HG03103 (cell line): Measurements from ENCODE around the gene UBL4A.

Experiments used
- ATAC-seq: cut with Tn5 transposase; IDR thresholded peaks from one replicate; pipeline ENCODE4 v1.9.1; 2021; ENCODE audit warnings: low read depth; ENCODE audit not compliant: unreplicated experiment

UBL4A gene

DNA sequence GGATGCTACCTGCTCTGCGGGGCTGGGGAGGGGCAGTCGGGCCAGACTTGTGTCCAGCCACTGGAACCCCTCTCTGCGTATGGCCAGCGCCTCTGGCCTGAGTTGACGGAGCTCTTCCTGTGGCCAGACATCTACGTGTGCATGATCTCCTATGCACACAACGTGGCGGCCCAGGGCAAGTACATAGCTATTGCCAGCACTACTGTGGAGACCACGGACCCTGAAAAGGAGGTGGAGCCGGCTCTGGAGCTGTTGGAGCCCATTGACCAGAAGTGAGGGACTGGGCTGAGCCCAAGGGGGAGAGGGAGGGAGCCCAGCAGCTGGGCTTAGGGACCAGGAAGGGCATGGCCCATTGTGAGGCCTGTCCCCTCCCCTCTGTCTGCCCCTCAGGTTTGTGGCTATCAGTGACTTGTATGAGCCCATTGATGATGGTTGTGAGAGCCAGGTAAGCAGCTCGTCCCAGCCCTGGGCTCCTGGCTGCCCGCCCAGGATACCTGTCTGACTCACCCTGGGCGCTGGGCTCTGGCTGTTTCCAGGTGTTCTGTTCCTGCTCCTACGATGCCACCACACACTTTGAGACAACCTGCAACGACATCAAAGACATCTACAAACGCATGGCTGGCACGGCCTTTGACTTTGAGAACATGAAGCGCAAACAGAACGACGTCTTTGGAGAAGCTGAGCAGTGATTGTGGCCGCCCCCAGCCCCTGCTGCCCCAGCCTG, 44.3 kb downstream of the UBL4A start:
- ATAC-seq, result no peak

DNA sequence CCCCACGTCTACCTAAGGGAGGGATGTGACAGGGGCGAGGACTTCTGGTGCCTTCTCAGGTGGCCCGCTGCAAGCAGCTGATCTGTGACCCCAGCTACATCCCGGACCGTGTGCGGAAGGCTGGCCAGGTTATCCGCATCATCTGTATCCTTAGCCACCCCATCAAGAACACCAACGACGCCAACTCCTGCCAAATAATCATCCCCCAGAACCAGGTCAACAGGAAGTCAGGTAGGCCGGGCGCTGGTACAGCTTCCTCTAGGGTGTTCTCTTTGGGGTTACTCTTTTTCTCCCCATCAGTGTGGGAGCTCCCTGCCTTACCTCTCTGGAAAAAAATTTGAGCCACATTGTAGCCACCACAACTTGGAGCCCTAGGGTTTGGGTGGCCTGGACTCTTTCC, 44.9 kb downstream of the UBL4A start:
- ATAC-seq, result no peak

DNA sequence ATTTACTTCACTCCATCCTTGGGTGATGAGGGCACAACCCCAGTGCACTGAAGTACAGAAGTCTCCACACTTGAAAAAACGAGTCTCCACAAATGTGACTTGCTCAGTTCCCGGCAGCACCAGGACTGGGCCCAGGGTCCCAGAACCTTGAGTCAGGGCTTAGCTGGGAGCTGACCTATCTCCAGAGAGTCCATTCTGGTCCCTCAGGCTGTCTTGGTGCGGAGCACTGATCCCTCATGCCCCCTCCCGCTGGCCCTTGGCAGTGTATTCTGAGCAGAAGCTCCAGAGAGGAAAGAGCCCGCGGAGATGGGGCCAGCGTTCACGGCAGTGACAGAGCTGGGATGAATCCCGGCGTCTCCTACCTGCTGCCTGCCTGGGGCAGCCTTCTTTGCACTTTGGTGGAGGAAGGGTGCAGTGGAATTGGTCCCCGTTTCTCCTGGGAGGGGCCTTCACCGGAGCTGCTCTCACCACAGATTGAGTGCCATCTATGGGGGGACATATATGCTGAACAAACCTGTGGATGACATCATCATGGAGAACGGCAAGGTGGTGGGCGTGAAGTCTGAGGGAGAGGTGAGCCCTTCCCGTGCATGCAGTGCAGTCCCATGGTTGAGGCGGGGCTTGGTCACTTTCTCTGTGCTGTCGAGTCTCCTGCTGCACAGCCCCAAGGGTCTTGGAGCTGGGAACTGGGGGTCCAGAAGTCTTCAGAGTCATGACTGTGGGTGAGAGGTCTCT, 45.6 kb downstream of the UBL4A start:
- ATAC-seq, result no peak

DNA sequence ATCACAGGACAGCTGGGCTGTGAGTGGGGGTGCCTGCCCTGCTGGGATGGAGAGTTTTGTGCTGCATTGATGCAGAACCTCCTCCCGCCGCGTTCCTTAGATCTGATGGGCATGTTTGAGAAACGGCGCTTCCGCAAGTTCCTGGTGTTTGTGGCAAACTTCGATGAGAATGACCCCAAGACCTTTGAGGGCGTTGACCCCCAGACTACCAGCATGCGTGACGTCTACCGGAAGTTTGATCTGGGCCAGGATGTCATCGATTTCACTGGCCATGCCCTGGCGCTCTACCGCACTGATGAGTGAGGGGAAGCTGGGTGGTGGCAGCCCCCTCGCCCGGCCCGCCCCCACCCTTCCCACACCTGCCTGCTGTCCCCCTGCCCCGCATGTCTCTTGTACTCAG, 46.6 kb downstream of the UBL4A start:
- ATAC-seq, result no peak

DNA sequence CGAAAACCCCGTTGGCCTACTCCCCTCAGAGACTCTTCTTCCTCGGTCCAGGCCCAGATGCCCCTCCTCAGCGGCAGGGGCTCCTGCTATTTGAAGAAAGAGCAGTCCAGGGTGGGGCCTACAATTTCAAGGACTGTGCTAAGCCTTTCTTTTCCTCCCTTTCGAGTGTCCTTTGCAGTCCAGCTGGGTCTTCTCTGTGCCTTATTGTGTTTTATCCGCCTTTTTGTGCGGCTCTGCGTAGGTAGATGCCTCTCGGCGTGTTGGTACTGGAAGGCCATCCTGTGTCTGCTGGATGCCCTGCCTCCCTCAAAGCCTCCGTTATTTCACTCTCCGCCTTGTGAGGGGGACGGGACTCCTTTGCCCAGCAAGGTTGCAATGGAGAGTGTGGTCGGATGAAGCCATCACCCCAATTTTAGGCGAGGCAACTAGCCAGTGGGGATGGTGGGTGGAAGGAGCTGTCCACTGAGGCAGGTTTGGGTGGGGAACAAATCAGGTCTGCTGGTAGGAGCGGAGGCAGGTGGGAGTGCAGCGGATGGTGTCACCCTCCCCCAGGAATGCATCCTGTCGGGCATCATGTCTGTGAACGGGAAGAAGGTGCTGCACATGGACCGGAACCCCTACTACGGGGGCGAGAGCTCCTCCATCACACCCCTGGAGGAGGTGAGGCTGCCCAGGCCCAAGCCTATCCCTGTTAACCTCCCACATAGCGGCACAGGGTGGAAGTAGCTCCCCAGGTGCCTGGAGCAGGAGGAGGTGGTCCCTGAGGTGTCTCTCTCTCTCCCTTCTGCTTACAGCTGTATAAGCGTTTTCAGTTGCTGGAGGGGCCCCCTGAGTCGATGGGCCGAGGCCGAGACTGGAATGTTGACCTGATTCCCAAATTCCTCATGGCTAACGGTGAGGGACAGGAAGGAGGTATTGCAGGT, 48.2 kb downstream of the UBL4A start:
- ATAC-seq, result no peak

DNA sequence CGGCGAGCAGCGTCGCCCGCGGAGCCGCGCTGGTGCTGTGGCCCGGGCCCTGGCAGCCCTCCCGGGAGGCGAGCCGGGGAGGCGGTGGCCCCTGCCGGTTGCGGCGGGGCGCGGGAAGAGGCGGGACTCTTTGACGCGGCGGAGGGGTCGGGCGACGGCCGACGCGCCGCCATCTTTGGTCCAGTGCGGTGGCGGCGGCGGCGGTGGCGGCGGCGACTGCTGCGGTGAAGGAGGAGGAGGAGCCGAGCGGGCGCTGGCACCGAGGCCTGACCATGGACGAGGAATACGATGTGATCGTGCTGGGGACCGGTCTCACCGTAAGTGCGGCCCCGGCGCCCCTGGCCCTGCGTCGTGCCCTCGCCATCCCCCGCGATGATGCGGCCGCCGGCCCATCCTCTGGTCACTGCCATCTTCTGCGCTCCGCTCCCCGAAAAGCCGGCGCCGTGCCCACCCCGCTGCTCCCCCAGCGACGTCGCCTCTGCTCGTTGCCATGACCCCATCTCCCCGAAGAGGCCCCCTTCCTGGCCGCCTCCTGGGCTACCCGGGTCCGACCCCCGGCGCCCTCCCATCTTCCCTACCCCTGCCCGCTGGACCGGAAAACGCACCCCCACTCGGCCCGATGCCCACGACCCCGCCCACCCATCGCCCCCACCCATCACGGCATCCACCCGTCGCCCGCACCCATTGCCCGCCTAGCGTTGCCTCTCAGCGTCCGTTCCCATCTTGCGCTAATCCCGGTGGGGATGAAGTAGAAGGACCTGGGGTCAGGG, 49.2 kb downstream of the UBL4A start, which contains the start of gene GDI1:
Gene GDI1, plus strand, starts transcription at position 172 of the 770 bp plus-strand sequence. Its CDS starts 101 bp downstream, at position 273.
- no peak for ATAC-seq

DNA sequence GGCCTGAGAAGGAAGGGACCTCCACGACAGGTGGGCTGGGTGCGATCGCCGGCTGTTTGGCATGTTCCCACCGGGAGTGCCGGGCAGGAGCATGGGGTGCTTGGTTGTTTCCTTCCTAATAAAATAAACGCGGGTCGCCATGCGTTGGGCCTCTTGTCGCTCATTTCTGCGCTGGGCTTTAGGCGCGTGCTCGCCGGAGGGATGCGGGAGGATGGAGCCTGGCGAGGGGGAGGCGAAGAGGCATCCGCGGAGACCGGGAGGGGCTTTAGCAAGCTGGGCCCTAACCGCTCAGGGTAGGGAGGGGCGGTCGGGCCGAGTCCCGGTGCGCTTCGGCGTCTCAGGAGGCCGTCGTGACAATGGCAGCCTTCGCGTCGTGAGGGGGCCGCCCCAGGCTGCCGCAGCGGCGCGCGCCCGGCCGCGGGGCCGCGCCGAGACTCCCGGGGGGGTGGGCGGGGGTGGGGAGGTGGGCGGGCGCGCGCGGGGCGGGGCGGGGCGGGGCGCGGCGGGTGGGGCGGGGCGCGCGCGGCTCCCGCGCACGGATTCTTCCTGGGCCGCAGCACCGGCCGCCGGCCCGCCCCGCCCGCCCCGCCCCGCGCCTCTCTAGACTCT, 49.9 kb downstream of the UBL4A start:
- ATAC-seq, result no peak

DNA sequence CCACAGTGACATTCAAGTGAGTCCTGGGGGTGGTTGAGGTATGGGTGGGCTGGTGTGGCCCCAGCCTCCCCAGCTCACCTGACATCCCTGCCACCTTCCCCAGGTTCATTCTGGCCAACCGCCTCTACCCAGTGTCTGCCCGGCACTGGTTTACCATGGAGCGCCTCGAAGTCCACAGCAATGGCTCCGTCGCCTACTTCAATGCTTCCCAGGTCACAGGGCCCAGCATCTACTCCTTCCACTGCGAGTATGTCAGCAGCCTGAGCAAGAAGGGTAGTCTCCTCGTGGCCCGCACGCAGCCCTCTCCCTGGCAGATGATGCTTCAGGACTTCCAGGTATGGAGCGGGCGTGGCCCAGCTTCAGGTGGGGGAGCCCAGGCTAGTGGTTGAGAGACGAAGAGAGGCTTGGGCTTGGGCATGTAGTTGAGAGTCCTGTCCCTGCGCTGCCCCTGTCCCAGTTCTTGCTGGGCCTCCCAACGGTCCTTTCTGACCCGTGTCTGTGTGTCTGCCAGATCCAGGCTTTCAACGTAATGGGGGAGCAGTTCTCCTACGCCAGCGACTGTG, 51.2 kb downstream of the UBL4A start:
- no peak for ATAC-seq

DNA sequence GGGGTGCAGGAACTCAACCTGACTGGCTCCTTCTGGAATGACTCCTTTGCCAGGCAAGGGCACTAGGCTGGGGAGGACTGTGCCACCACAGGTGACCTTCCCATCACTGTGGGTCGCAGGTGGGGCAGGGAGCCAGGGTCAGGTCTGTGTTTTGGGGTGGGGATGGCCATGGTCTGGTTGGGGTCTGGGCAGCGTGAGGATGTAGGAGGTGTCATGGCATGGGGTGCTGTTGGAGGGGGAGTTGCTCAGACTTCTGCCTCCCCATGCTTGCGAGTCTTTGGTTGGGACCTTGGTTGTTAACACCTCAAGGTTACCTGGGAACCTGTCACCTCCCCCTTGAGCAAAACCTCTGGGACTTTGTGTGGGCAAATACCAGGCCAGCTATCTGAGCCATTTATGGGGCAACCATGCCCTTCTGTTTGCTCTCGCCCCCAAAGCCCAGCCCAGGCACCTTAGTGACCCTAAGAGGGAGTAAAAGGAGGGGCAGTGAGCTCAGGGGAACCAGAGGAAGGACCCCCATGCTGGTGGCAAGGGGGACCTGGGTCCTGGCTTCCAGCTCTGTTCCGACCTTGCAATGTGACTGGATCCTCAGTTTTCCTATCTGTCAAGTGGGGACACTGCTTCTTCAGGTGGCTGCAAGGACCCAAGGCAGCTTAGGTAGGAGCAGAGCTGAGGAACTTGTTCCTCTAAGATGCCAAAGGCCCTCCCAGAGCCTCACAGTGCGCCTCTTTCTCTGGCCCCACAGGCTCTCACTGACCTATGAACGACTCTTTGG, 51.8 kb downstream of the UBL4A start:
- no peak for ATAC-seq
